Stomach smooth muscle (tissue), 2 donors: ENCODE data around the gene RER1.

Experiments
- H3K27ac ChIP-seq: one replicate; pipeline ENCODE4 v1.7.0; 2013; ENCODE audit warnings: mild to moderate bottlenecking, low read length, inconsistent platforms
- H3K27me3 ChIP-seq, 2 donors: one replicate each; pipeline ENCODE4 v1.7.0; 2013; ENCODE audit warnings: low read length in 2 of 2; ENCODE audit not compliant: insufficient read depth in 2 of 2, control insufficient read depth in 1 of 2
- H3K36me3 ChIP-seq, 2 donors: one replicate each; pipeline ENCODE4 v1.7.0; 2013; ENCODE audit warnings: low read length in 2 of 2; ENCODE audit not compliant: control insufficient read depth in 2 of 2, insufficient read depth in 2 of 2
- H3K4me1 ChIP-seq: one replicate; pipeline ENCODE4 v1.7.0; 2013; ENCODE audit warnings: low read length; ENCODE audit not compliant: control insufficient read depth, insufficient read depth
- H3K4me3 ChIP-seq, 2 donors: one replicate each; pipeline ENCODE4 v1.7.0; 2013; ENCODE audit warnings: low read length in 2 of 2
- H3K9ac ChIP-seq, 2 donors: one replicate each; pipeline ENCODE4 v1.7.0; 2013; ENCODE audit warnings: low read length in 2 of 2, mild to moderate bottlenecking in 1 of 2
- H3K9me3 ChIP-seq, 2 donors: one replicate each; pipeline ENCODE4 v1.7.0; 2013; ENCODE audit warnings: low read length in 2 of 2; ENCODE audit not compliant: control insufficient read depth in 2 of 2
- donor health status: healthy.
- donor health status: Pancreatic carcinoma.

The RER1 gene

GRCh38 chr1:2355373-2356261 lies 36.0 kb upstream of the RER1 start:
- Histone ChIP-seq H3K9me3 (no peaks in the 10 kb centered on the region), H3K27me3 (no peaks in the 10 kb centered on the region)

GRCh38 chr1:2356401-2356800 lies 35.2 kb upstream of the RER1 start:
- no peaks in the 10 kb centered on the region for H3K27me3 ChIP-seq

More at GRCh38 chr1:2355373-2356261, 36.0 kb upstream of the RER1 start:
- Histone ChIP-seq H3K36me3 (no peaks in the 10 kb centered on the region), H3K4me3 (no peak overlapping the region), H3K9ac (no peak overlapping the region), H3K4me1 (peaks cover 23% of the 10 kb centered on the region), H3K27ac (no peak overlapping the region)

GRCh38 chr1:2356911-2357845 lies 34.5 kb upstream of the RER1 start:
- no peak overlapping the region for H3K27ac ChIP-seq
- peaks cover 28% of the 10 kb centered on the region for H3K4me1 ChIP-seq
- H3K9ac ChIP-seq: no peak overlapping the region
- no peaks in the 10 kb centered on the region for H3K27me3 ChIP-seq
- no peak overlapping the region for H3K4me3 ChIP-seq
- no peaks in the 10 kb centered on the region for H3K36me3 ChIP-seq
- no peaks in the 10 kb centered on the region for H3K9me3 ChIP-seq

More at GRCh38 chr1:2356401-2356800, 35.2 kb upstream of the RER1 start:
- H3K9me3 ChIP-seq: no peaks in the 10 kb centered on the region
- H3K27ac ChIP-seq: no peak overlapping the region
- H3K36me3 ChIP-seq: no peaks in the 10 kb centered on the region
- H3K4me1 ChIP-seq: peaks cover 28% of the 10 kb centered on the region
- no peak overlapping the region for H3K9ac ChIP-seq
- no peak overlapping the region for H3K4me3 ChIP-seq

- H3K9ac ChIP-seq: no peak overlapping the region
- peaks cover 28% of the 10 kb centered on the region for H3K4me1 ChIP-seq
- no peak overlapping the region for H3K27ac ChIP-seq
- H3K27me3 ChIP-seq: no peaks in the 10 kb centered on the region
- no peaks in the 10 kb centered on the region for H3K9me3 ChIP-seq
- no peaks in the 10 kb centered on the region for H3K36me3 ChIP-seq
- no peak overlapping the region for H3K4me3 ChIP-seq
These were observed 33.6 kb upstream of the RER1 start for GRCh38 chr1:2358072-2358471.

GRCh38 chr1:2358651-2359640 lies 32.7 kb upstream of the RER1 start:
- no peaks in the 10 kb centered on the region for H3K36me3 ChIP-seq
- H3K9me3 ChIP-seq: no peaks in the 10 kb centered on the region
- no peak overlapping the region for H3K9ac ChIP-seq
- H3K27me3 ChIP-seq: no peaks in the 10 kb centered on the region
- no peak overlapping the region for H3K4me3 ChIP-seq
- peaks cover 23% of the 10 kb centered on the region for H3K4me1 ChIP-seq
- no peak overlapping the region for H3K27ac ChIP-seq

- Histone ChIP-seq H3K27me3 (no peaks in the 10 kb centered on the region), H3K9me3 (no peaks in the 10 kb centered on the region), H3K27ac (no peak overlapping the region), H3K9ac (no peak overlapping the region), H3K36me3 (no peaks in the 10 kb centered on the region), H3K4me3 (no peak overlapping the region), H3K4me1 (peaks cover 11% of the 10 kb centered on the region)
These were observed 30.9 kb upstream of the RER1 start for GRCh38 chr1:2360588-2361364.

- Histone ChIP-seq H3K27ac (no peak overlapping the region), H3K27me3 (no peaks in the 10 kb centered on the region), H3K4me1 (peaks cover 10% of the 10 kb centered on the region), H3K9ac (no peak overlapping the region), H3K4me3 (no peak overlapping the region), H3K36me3 (no peaks in the 10 kb centered on the region), H3K9me3 (no peaks in the 10 kb centered on the region)
These were observed 27.7 kb upstream of the RER1 start for GRCh38 chr1:2363847-2364513.

GRCh38 chr1:2368053-2368744 lies 23.4 kb upstream of the RER1 start:
- Histone ChIP-seq H3K36me3 (peaks cover 4 to 6% of the 10 kb centered on the region in 2 donors), H3K4me1 (no peaks in the 10 kb centered on the region), H3K9me3 (no peaks in the 10 kb centered on the region), H3K9ac (no peak overlapping the region), H3K4me3 (no peak overlapping the region), H3K27me3 (no peaks in the 10 kb centered on the region), H3K27ac (no peak overlapping the region)
